ENCODE results near the gene PACSIN3. TPM values are rescaled to one million over a fixed set of nuclear protein-coding genes. Genes with fewer than 3 reads are reported as not detected.

The PACSIN3 gene
- total RNA-seq, 2 donors from 2014 or later = 30.7 to 56.0 TPM

GRCh38 chr11:47171856-47172255 lies 14.4 kb downstream of the PACSIN3 start:
- TF ChIP-seq POLR2A (IDR thresholded peaks at IDR 0.05) (no peak), CTCF (IDR thresholded peaks at IDR 0.05) (no peak)
- Histone ChIP-seq H3K9me3 (no peaks in the 10 kb centered on the region), H3K4me1 (peaks cover 35% of the 10 kb centered on the region), H3K27me3 (no peaks in the 10 kb centered on the region), H3K36me3 (replicated peaks in 1 of 2; ENCODE audit: insufficient read depth in 1 of 2, low read depth in 2 of 2) (peaks cover 14 to 38% of the 10 kb centered on the region in 2 donors), H3K4me3 (no peak overlapping the region), H3K27ac (no peak overlapping the region)
- ATAC-seq (no peak), DNase-seq (no peak)
- WGBS, 2 donors = 72 to 73% methylated on average over 3 to 8 of the region's 8 CpGs
- intact Hi-C loops (cut with DNase I) = loop anchor here (5.0 kb wide), 1 partner anchor 90 kb away; no protein-coding TSS in a partner anchor

GRCh38 chr11:47171061-47171838 lies 15.0 kb downstream of the PACSIN3 start:
- Histone ChIP-seq H3K36me3 (replicated peaks in 1 of 2; ENCODE audit: insufficient read depth in 1 of 2, low read depth in 2 of 2) (peaks cover 20 to 44% of the 10 kb centered on the region in 2 donors), H3K27ac (no peak overlapping the region), H3K27me3 (no peaks in the 10 kb centered on the region), H3K9me3 (no peaks in the 10 kb centered on the region), H3K4me3 (no peak overlapping the region), H3K4me1 (peaks cover 35% of the 10 kb centered on the region)
- 91 to 92% methylated on average over 16 of the region's 16 CpGs for WGBS, 2 donors
- DNase-seq = no peak
- no peak for TF ChIP-seq CTCF (IDR thresholded peaks at IDR 0.05)
- TF ChIP-seq POLR2A (IDR thresholded peaks at IDR 0.05) = no peak
- intact Hi-C loops (cut with DNase I) = loop anchor here (5.0 kb wide), 1 partner anchor 91 kb away; no protein-coding TSS in a partner anchor
- ATAC-seq = no peak

- DNase-seq (no peak), ATAC-seq (no peak)
- no peaks in the 10 kb centered on the region for H3K27me3 ChIP-seq
- TF ChIP-seq POLR2A (IDR thresholded peaks at IDR 0.05) (no peak), CTCF (IDR thresholded peaks at IDR 0.05) (no peak)
- H3K27ac ChIP-seq = no peak overlapping the region
- peaks cover 34 to 47% of the 10 kb centered on the region in 2 donors for H3K36me3 ChIP-seq (replicated peaks in 1 of 2; ENCODE audit: insufficient read depth in 1 of 2, low read depth in 2 of 2)
- H3K4me1 ChIP-seq = no peaks in the 10 kb centered on the region
- H3K9me3 ChIP-seq = no peaks in the 10 kb centered on the region
- H3K4me3 ChIP-seq = no peak overlapping the region
- intact Hi-C loops (cut with DNase I) = no loop called here
- WGBS, 2 donors = 90 to 95% methylated on average over 3 to 5 of the region's 5 CpGs
These were observed 19.9 kb downstream of the PACSIN3 start for GRCh38 chr11:47166368-47166767.

- intact Hi-C loops (cut with DNase I) = no loop called here
- TF ChIP-seq POLR2A (IDR thresholded peaks at IDR 0.05) = no peak
- TF ChIP-seq CTCF (IDR thresholded peaks at IDR 0.05) = no peak
- H3K4me3 ChIP-seq = no peak overlapping the region
- no peaks in the 10 kb centered on the region for H3K9me3 ChIP-seq
- ATAC-seq (no peak), DNase-seq (no peak)
- peaks cover 34 to 43% of the 10 kb centered on the region in 2 donors for H3K36me3 ChIP-seq (replicated peaks in 1 of 2; ENCODE audit: insufficient read depth in 1 of 2, low read depth in 2 of 2)
- 93 to 94% methylated on average over 16 of the region's 16 CpGs for WGBS, 2 donors
- H3K27me3 ChIP-seq = no peaks in the 10 kb centered on the region
- H3K4me1 ChIP-seq = no peaks in the 10 kb centered on the region
- H3K27ac ChIP-seq = no peak overlapping the region
These were observed 20.9 kb downstream of the PACSIN3 start for GRCh38 chr11:47165253-47165840.
